ENCODE results near the gene SYNC. TPM values are rescaled to one million over a fixed set of nuclear protein-coding genes. Genes with fewer than 3 reads are reported as not detected.

Gene SYNC
- total RNA-seq, 1 donor: 139 TPM

DNA sequence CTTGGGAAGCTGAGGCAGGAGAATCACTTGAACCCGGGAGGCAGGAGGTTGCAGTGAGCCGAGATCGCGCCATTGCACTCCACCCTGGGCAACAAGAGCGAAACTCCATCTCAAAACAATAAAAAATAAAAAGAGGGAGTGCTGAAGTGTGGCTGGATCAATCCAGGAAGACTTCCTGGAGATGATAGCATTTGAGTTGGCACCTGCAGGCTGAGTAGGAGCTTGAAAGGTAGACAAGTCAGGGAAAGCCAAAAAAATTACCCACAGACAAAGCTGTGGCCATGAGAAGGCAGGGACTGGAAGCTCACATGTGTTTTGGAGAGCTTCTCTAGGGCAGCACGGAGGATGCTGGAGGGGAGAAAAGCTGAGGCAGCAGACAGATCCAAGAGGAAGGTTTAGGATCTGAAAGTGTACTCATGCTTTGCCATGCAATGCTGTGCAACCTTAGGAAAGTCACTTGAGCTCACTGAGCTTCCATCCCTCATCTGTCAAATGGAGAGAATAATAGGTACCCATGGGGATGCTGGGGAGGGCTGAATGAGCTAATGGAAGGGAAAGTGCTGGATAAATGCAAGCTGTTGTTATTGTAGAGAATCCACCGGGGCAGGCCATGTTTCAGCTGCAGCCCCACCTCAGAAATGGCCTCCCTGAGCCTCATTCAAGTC is 26.0 kb upstream of the SYNC start:
- TF ChIP-seq, protein P1, sequence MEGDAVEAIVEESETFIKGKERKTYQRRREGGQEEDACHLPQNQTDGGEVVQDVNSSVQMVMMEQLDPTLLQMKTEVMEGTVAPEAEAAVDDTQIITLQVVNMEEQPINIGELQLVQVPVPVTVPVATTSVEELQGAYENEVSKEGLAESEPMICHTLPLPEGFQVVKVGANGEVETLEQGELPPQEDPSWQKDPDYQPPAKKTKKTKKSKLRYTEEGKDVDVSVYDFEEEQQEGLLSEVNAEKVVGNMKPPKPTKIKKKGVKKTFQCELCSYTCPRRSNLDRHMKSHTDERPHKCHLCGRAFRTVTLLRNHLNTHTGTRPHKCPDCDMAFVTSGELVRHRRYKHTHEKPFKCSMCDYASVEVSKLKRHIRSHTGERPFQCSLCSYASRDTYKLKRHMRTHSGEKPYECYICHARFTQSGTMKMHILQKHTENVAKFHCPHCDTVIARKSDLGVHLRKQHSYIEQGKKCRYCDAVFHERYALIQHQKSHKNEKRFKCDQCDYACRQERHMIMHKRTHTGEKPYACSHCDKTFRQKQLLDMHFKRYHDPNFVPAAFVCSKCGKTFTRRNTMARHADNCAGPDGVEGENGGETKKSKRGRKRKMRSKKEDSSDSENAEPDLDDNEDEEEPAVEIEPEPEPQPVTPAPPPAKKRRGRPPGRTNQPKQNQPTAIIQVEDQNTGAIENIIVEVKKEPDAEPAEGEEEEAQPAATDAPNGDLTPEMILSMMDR (IDR thresholded peaks at IDR 0.05; ENCODE audit: extremely low read depth, low read depth, low read length): no peak

GRCh38 chr1:32727876-32728275 is 25.3 kb upstream of the SYNC start:
- H3K4me1 ChIP-seq (ENCODE audit: insufficient read depth, low read length): peaks cover 14% of the 10 kb centered on the region
- no peak overlapping the region for H3K4me3 ChIP-seq (ENCODE audit: insufficient read depth, low read length)
- H2AFZ ChIP-seq (ENCODE audit: low read length): no peak overlapping the region
- H4K20me1 ChIP-seq (ENCODE audit: insufficient read depth, low read length): no peaks in the 10 kb centered on the region
- H3K36me3 ChIP-seq (ENCODE audit: insufficient read depth, low read length): no peaks in the 10 kb centered on the region
- no peaks in the 10 kb centered on the region for H3K9me3 ChIP-seq (ENCODE audit: low read depth, low read length)
- no peak overlapping the region for H3K4me2 ChIP-seq (ENCODE audit: insufficient read depth, low read length)
- H3K79me2 ChIP-seq (ENCODE audit: insufficient read depth, low read length): no peaks in the 10 kb centered on the region
- DNase-seq (ENCODE audit: insufficient read length, low spot score, missing footprints): peak; percentile 77
- TF ChIP-seq, protein P1 (IDR thresholded peaks at IDR 0.05; ENCODE audit: extremely low read depth, low read depth, low read length): no peak
- H3K27me3 ChIP-seq (ENCODE audit: insufficient read depth, low read length): no peaks in the 10 kb centered on the region
- no peak overlapping the region for H3K27ac ChIP-seq (ENCODE audit: low read depth, low read length)

More for the DNA sequence above, 26.0 kb upstream of the SYNC start:
- Histone ChIP-seq H3K4me1 (ENCODE audit: insufficient read depth, low read length) (peaks cover 14% of the 10 kb centered on the region), H3K36me3 (ENCODE audit: insufficient read depth, low read length) (no peaks in the 10 kb centered on the region), H2AFZ (ENCODE audit: low read length) (no peak overlapping the region), H3K4me2 (ENCODE audit: insufficient read depth, low read length) (no peak overlapping the region), H4K20me1 (ENCODE audit: insufficient read depth, low read length) (no peaks in the 10 kb centered on the region), H3K27ac (ENCODE audit: low read depth, low read length) (no peak overlapping the region), H3K4me3 (ENCODE audit: insufficient read depth, low read length) (no peak overlapping the region), H3K9me3 (ENCODE audit: low read depth, low read length) (no peaks in the 10 kb centered on the region), H3K27me3 (ENCODE audit: insufficient read depth, low read length) (no peaks in the 10 kb centered on the region), H3K79me2 (ENCODE audit: insufficient read depth, low read length) (no peaks in the 10 kb centered on the region)
- peak; percentile 66 for DNase-seq (ENCODE audit: insufficient read length, low spot score, missing footprints)

- peak; percentile 26 for DNase-seq (ENCODE audit: insufficient read length, low spot score, missing footprints)
- peak overlapping the region; percentile 67 for H3K4me2 ChIP-seq (ENCODE audit: insufficient read depth, low read length)
- H3K79me2 ChIP-seq (ENCODE audit: insufficient read depth, low read length): no peaks in the 10 kb centered on the region
- no peaks in the 10 kb centered on the region for H3K27me3 ChIP-seq (ENCODE audit: insufficient read depth, low read length)
- H3K27ac ChIP-seq (ENCODE audit: low read depth, low read length): peak overlapping the region; percentile 59
- no peaks in the 10 kb centered on the region for H3K9me3 ChIP-seq (ENCODE audit: low read depth, low read length)
- peak overlapping the region; percentile 68 for H2AFZ ChIP-seq (ENCODE audit: low read length)
- TF ChIP-seq, protein P1 (IDR thresholded peaks at IDR 0.05; ENCODE audit: extremely low read depth, low read depth, low read length): no peak
- no peaks in the 10 kb centered on the region for H4K20me1 ChIP-seq (ENCODE audit: insufficient read depth, low read length)
- H3K4me1 ChIP-seq (ENCODE audit: insufficient read depth, low read length): peaks cover 20% of the 10 kb centered on the region
- no peaks in the 10 kb centered on the region for H3K36me3 ChIP-seq (ENCODE audit: insufficient read depth, low read length)
- no peak overlapping the region for H3K4me3 ChIP-seq (ENCODE audit: insufficient read depth, low read length)
Observed at GRCh38 chr1:32725615-32725982, 23.0 kb upstream of the SYNC start.

GRCh38 chr1:32724678-32725614 is 22.4 kb upstream of the SYNC start:
- peaks cover 17% of the 10 kb centered on the region for H3K4me1 ChIP-seq (ENCODE audit: insufficient read depth, low read length)
- no peaks in the 10 kb centered on the region for H3K79me2 ChIP-seq (ENCODE audit: insufficient read depth, low read length)
- TF ChIP-seq, protein P1 (IDR thresholded peaks at IDR 0.05; ENCODE audit: extremely low read depth, low read depth, low read length): no peak
- peak overlapping the region; percentile 68 for H2AFZ ChIP-seq (ENCODE audit: low read length)
- no peaks in the 10 kb centered on the region for H4K20me1 ChIP-seq (ENCODE audit: insufficient read depth, low read length)
- H3K27me3 ChIP-seq (ENCODE audit: insufficient read depth, low read length): no peaks in the 10 kb centered on the region
- H3K27ac ChIP-seq (ENCODE audit: low read depth, low read length): peak overlapping the region; percentile 59
- H3K9me3 ChIP-seq (ENCODE audit: low read depth, low read length): no peaks in the 10 kb centered on the region
- peak overlapping the region; percentile 67 for H3K4me2 ChIP-seq (ENCODE audit: insufficient read depth, low read length)
- DNase-seq (ENCODE audit: insufficient read length, low spot score, missing footprints): peak; percentile 98
- H3K36me3 ChIP-seq (ENCODE audit: insufficient read depth, low read length): no peaks in the 10 kb centered on the region
- no peak overlapping the region for H3K4me3 ChIP-seq (ENCODE audit: insufficient read depth, low read length)

Data from osteoblast (primary cell).